HG03095 (cell line): ENCODE data around the gene RPL28.

Experiments used
- ATAC-seq: cut with Tn5 transposase; IDR thresholded peaks from one replicate; pipeline ENCODE4 v1.9.1; 2021; ENCODE audit warnings: moderate library complexity; ENCODE audit not compliant: unreplicated experiment

RPL28 gene

GRCh38 chr19:55385724-55386492 lies at the start of gene RPL28:
TSS of gene RPL28 (plus strand) at chr19:55385932. CDS start at chr19:55386358, 426 bp downstream.
- ATAC-seq = peak; percentile 53

GRCh38 chr19:55336101-55336500 lies 49.6 kb upstream of the RPL28 start:
- ATAC-seq = no peak

GRCh38 chr19:55339105-55339888 lies 46.4 kb upstream of the RPL28 start, which contains the start of gene KMT5C:
TSS of gene KMT5C (plus strand) at chr19:55339876. CDS start at chr19:55341937, 2,061 bp downstream.
- peak; percentile 74 for ATAC-seq

GRCh38 chr19:55339889-55340783 lies 45.6 kb upstream of the RPL28 start:
- ATAC-seq = no peak

- no peak for ATAC-seq
These were observed 45.0 kb upstream of the RPL28 start for GRCh38 chr19:55340784-55341147.

- ATAC-seq = no peak
These were observed 44.6 kb upstream of the RPL28 start for GRCh38 chr19:55341171-55341588.

GRCh38 chr19:55341595-55342531 lies 43.9 kb upstream of the RPL28 start:
- no peak for ATAC-seq

- ATAC-seq = no peak
These were observed 41.3 kb upstream of the RPL28 start for GRCh38 chr19:55344444-55344843.

GRCh38 chr19:55345101-55345817 lies 40.5 kb upstream of the RPL28 start:
- no peak for ATAC-seq

- ATAC-seq = no peak
These were observed 39.7 kb upstream of the RPL28 start for GRCh38 chr19:55345818-55346724.

- ATAC-seq = no peak
These were observed 38.8 kb upstream of the RPL28 start for GRCh38 chr19:55346725-55347441.

GRCh38 chr19:55347442-55348009 lies 38.2 kb upstream of the RPL28 start:
- ATAC-seq = no peak

GRCh38 chr19:55348317-55349034 lies 37.3 kb upstream of the RPL28 start:
- no peak for ATAC-seq

GRCh38 chr19:55350620-55351315 lies 35.0 kb upstream of the RPL28 start:
- ATAC-seq = no peak

GRCh38 chr19:55352040-55352439 lies 33.7 kb upstream of the RPL28 start:
- no peak for ATAC-seq

- no peak for ATAC-seq
These were observed 33.1 kb upstream of the RPL28 start for GRCh38 chr19:55352549-55353145.
